ENCODE results near the gene STRA6. TPM values are rescaled to one million over a fixed set of nuclear protein-coding genes. Genes with fewer than 3 reads are reported as not detected.
A peak's percentile ranks its signal among the peaks of the same experiment; 100 is the strongest.

Gene STRA6
- total RNA-seq, 1 donor from 2014 or later: 158 TPM

DNA sequence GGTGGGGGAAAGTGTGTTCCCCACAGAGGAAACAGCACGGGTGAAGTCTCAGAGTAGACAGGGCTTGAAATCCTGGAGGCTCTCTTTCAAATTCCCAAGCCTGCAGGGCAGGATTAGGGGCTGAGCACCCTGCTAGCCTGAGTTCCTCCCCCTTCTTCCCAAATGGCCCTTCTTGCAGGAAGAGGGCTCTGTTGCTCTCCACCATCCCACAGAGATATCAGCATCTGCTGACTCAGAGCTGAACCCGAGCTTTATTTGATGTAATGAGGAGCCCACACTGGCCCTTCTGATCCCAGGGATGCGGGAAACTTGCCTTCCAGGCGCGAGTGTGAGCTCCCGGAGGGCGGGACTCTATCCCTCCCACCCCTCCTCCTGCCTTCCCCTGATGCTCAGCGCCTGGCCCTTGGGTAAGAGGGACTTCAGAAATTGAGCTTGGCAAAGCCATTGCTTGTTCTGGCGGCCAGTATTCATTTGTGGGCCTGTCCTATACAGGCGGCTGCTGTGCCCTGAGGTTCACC is 1.4 kb upstream of the STRA6 start:
- H3K4me3 Mint-ChIP-seq: peak overlapping the region; percentile 86
- H3K9me3 Mint-ChIP-seq: no peaks in the 10 kb centered on the region
- H3K27me3 Mint-ChIP-seq: peaks cover 4% of the 10 kb centered on the region
- TF ChIP-seq, protein P1, sequence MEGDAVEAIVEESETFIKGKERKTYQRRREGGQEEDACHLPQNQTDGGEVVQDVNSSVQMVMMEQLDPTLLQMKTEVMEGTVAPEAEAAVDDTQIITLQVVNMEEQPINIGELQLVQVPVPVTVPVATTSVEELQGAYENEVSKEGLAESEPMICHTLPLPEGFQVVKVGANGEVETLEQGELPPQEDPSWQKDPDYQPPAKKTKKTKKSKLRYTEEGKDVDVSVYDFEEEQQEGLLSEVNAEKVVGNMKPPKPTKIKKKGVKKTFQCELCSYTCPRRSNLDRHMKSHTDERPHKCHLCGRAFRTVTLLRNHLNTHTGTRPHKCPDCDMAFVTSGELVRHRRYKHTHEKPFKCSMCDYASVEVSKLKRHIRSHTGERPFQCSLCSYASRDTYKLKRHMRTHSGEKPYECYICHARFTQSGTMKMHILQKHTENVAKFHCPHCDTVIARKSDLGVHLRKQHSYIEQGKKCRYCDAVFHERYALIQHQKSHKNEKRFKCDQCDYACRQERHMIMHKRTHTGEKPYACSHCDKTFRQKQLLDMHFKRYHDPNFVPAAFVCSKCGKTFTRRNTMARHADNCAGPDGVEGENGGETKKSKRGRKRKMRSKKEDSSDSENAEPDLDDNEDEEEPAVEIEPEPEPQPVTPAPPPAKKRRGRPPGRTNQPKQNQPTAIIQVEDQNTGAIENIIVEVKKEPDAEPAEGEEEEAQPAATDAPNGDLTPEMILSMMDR (conservative IDR thresholded peaks at IDR 0.05): no peak
- H3K4me1 Mint-ChIP-seq (ENCODE audit: unreplicated experiment): peaks cover 72% of the 10 kb centered on the region
- peak overlapping the region; percentile 93 for H3K27ac Mint-ChIP-seq
- DNase-seq (ENCODE audit: extremely low spot score, unreplicated experiment): no peak
- peaks cover 3% of the 10 kb centered on the region for H3K36me3 Mint-ChIP-seq

DNA sequence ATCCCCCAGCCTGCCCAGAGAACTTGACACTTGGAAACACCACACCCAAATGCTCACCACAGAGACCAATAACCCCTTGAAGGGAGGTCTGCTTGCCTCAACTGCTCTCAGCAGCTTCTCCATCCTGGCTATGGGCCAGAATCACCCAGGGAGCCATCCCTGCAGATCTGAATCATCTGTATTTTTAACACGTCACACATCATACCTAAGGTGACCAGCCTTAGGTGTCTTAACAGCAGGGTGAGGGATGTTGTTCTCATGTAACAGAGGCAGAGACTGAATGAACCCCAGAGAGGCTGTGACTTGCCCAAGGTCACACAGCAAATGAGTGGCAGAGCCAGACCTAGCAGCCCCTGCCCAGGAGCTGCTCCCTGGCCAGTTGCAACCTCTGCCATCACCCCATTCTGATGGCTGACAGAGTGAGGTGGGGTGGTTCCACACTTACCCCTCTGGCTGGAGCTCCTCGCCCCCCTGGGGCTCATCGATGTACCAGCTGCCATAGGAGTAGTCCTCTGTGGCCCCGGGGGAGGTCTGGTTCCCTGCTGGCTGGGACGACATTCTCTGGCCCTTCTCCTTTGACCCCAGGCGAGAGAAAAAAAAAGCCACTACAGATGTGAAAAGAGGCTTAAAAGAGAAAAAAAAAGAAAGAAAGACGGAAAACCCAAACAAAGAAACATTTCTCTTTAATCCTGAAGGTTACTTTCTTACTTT is 722 bp downstream of the STRA6 start:
- Mint-ChIP-seq H3K27me3 (peaks cover 4% of the 10 kb centered on the region), H3K9me3 (no peaks in the 10 kb centered on the region), H3K4me3 (peak overlapping the region; percentile 86), H3K4me1 (ENCODE audit: unreplicated experiment) (peaks cover 59% of the 10 kb centered on the region), H3K27ac (peak overlapping the region; percentile 93), H3K36me3 (no peaks in the 10 kb centered on the region)
- no peak for DNase-seq (ENCODE audit: extremely low spot score, unreplicated experiment)
- TF ChIP-seq, protein P1 (conservative IDR thresholded peaks at IDR 0.05): no peak

DNA sequence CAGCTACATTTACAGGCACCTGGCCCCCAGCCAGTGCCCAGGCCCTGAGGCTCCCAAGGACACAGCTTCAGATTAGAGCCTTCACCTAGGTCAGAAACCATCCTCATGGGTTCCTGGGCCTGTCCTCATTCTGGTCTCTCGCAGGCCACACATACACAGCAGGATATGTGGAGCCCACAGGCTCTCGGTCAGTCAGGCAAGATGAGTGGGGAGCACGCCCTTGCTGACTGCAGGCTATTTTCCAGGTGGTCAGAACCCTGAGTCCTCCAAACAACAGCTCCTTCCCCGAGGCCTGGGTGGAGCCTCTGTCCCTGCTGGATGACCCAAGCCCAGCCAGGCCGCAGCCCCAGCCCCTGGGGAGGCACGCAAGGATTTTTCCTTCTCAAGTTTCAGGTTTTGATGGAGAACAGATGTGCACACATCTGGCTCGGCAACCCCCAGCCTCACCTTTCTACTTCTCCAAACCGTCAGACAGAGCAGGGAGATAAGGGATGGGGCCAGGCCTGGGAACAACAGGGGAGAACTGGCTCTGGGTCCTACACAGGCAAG is 1.6 kb downstream of the STRA6 start:
- H3K36me3 Mint-ChIP-seq: no peaks in the 10 kb centered on the region
- no peak for DNase-seq (ENCODE audit: extremely low spot score, unreplicated experiment)
- H3K4me1 Mint-ChIP-seq (ENCODE audit: unreplicated experiment): peaks cover 51% of the 10 kb centered on the region
- H3K4me3 Mint-ChIP-seq: peak overlapping the region; percentile 86
- H3K27ac Mint-ChIP-seq: peak overlapping the region; percentile 93
- TF ChIP-seq, protein P1 (conservative IDR thresholded peaks at IDR 0.05): no peak
- H3K27me3 Mint-ChIP-seq: peaks cover 4% of the 10 kb centered on the region
- H3K9me3 Mint-ChIP-seq: no peaks in the 10 kb centered on the region

DNA sequence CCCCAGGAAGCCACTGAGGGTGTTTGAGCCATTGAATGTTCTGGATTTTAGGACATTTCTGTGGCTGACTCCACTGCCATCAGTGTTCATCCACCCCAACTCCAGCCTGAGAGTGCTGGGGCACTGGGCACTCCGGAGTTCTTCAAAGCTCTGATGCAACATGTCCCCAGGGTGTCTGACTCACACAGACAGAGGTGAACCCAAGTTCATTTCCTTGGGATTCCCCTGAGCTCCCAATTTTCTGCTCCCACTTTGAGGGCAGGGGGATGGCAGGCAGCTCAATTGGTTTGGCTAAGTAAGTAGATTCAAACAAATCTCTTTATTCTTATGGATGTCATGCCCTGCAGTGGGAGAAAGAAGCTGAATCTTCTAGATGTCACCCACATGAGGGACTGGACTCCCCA is 2.2 kb downstream of the STRA6 start:
- DNase-seq (ENCODE audit: extremely low spot score, unreplicated experiment): no peak
- H3K4me3 Mint-ChIP-seq: peak overlapping the region; percentile 86
- TF ChIP-seq, protein P1 (conservative IDR thresholded peaks at IDR 0.05): no peak
- no peaks in the 10 kb centered on the region for H3K36me3 Mint-ChIP-seq
- H3K4me1 Mint-ChIP-seq (ENCODE audit: unreplicated experiment): peaks cover 50% of the 10 kb centered on the region
- H3K27me3 Mint-ChIP-seq: peaks cover 4% of the 10 kb centered on the region
- peak overlapping the region; percentile 93 for H3K27ac Mint-ChIP-seq
- H3K9me3 Mint-ChIP-seq: no peaks in the 10 kb centered on the region

DNA sequence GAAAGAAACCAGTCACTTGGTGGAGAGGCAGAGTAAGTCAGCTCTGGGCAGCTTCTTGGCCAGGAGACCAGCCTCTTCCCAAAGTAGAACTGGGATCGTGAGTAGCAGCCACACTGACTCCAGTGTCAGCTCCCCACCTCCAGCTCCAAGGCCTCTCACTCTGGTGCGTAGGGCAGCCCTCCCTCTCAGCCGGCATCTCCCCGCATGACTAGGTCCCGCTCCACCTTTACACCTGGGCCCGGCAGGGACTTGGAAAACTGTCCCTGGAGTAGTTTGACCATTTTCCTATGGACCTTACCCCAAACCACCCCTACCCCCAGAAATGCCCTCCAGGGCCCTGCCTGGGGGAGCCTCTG is 3.3 kb downstream of the STRA6 start:
- H3K36me3 Mint-ChIP-seq: no peaks in the 10 kb centered on the region
- TF ChIP-seq, protein P1 (conservative IDR thresholded peaks at IDR 0.05): no peak
- H3K4me3 Mint-ChIP-seq: peak overlapping the region; percentile 28
- H3K27ac Mint-ChIP-seq: peak overlapping the region; percentile 31
- DNase-seq (ENCODE audit: extremely low spot score, unreplicated experiment): no peak
- H3K27me3 Mint-ChIP-seq: peaks cover 4% of the 10 kb centered on the region
- H3K9me3 Mint-ChIP-seq: no peaks in the 10 kb centered on the region
- H3K4me1 Mint-ChIP-seq (ENCODE audit: unreplicated experiment): peaks cover 42% of the 10 kb centered on the region
